Measurements from ENCODE around the gene KLF8. TPM values are rescaled to one million over a fixed set of nuclear protein-coding genes. Genes with fewer than 3 reads are reported as not detected.

KLF8 gene
- total and polyA plus RNA-seq, 2 donors from 2014 or later = 6.1 to 25.3 TPM

DNA sequence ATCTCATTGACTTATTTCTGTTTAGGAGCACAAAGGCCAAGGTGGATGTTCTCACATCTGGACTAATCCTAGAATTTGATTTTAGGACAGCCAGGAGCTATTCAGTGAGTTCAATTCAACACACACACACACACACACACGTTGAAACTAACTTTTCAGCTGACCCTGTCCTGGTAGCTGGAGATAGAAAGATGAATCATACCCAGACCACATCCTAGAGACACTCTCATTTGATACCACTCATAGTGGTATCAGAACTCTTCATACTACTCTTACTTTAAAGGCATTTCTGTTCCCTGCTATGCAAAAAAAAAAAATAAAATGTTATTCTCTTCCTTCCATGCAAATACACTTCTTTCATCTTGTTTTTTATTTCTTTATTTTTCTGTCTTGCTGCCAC is 36.7 kb downstream of the KLF8 start:
- DNase-seq = no peak
- intact Hi-C loops (cut with DNase I) = no loop called here
- TF ChIP-seq, protein P1, sequence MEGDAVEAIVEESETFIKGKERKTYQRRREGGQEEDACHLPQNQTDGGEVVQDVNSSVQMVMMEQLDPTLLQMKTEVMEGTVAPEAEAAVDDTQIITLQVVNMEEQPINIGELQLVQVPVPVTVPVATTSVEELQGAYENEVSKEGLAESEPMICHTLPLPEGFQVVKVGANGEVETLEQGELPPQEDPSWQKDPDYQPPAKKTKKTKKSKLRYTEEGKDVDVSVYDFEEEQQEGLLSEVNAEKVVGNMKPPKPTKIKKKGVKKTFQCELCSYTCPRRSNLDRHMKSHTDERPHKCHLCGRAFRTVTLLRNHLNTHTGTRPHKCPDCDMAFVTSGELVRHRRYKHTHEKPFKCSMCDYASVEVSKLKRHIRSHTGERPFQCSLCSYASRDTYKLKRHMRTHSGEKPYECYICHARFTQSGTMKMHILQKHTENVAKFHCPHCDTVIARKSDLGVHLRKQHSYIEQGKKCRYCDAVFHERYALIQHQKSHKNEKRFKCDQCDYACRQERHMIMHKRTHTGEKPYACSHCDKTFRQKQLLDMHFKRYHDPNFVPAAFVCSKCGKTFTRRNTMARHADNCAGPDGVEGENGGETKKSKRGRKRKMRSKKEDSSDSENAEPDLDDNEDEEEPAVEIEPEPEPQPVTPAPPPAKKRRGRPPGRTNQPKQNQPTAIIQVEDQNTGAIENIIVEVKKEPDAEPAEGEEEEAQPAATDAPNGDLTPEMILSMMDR (IDR thresholded peaks at IDR 0.05; ENCODE audit: borderline replicate concordance, extremely low read depth, insufficient read depth) = no peak
- no peak overlapping the region for H3K4me3 ChIP-seq (ENCODE audit: low read length in 3 of 3)
- no peak for FAIRE-seq
- H3K27me3 ChIP-seq (ENCODE audit: control insufficient read depth, insufficient read depth, low read length) = no peaks in the 10 kb centered on the region
- peaks cover 0 to 7% (median 5%) of the 10 kb centered on the region in 3 donors for H3K36me3 ChIP-seq (ENCODE audit: control insufficient read depth in 2 of 3, insufficient read depth in 3 of 3, low read length in 3 of 3)
- no peak overlapping the region for H3K9ac ChIP-seq (ENCODE audit: low read length in 3 of 3)
- no peak overlapping the region for H3K27ac ChIP-seq (ENCODE audit: low read depth in 2 of 2, low read length in 2 of 2)
- H3K4me1 ChIP-seq (ENCODE audit: control insufficient read depth in 2 of 3, insufficient read depth in 2 of 3, low read depth in 1 of 3, low read length in 3 of 3) = no peaks in the 10 kb centered on the region
- H3K9me3 ChIP-seq (ENCODE audit: control insufficient read depth in 2 of 3, insufficient read depth in 1 of 3, low read length in 3 of 3) = no peaks in the 10 kb centered on the region

DNA sequence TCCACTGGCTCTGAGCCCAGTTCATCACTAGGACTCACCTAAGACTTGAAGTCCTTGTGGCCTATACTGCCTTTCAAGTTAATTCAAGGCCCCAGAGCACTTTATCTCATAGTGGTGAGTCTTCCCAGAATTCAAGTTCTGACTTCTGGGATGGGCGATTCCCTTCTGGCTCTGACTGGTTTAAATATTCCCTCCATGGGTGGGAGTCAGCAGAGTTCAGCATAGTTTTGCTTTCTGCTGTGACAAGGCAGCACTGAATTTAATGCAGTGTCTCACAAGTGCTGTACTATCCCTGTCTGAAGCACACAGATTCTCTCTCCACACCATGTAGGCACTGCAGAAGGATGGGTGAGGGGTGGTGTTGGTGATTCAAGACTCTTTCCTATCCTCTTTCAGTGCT is 46.5 kb downstream of the KLF8 start:
- Histone ChIP-seq H3K9me3 (ENCODE audit: control insufficient read depth in 2 of 3, insufficient read depth in 1 of 3, low read length in 3 of 3) (no peaks in the 10 kb centered on the region), H3K27ac (ENCODE audit: low read depth in 2 of 2, low read length in 2 of 2) (no peak overlapping the region), H3K27me3 (ENCODE audit: control insufficient read depth, insufficient read depth, low read length) (peaks cover 2% of the 10 kb centered on the region), H3K9ac (ENCODE audit: low read length in 3 of 3) (no peak overlapping the region), H3K4me3 (ENCODE audit: low read length in 3 of 3) (no peak overlapping the region), H3K4me1 (ENCODE audit: control insufficient read depth in 2 of 3, insufficient read depth in 2 of 3, low read depth in 1 of 3, low read length in 3 of 3) (no peaks in the 10 kb centered on the region), H3K36me3 (ENCODE audit: control insufficient read depth in 2 of 3, insufficient read depth in 3 of 3, low read length in 3 of 3) (peaks cover 0 to 4% (median 0%) of the 10 kb centered on the region in 3 donors)
- TF ChIP-seq, protein P1 (IDR thresholded peaks at IDR 0.05; ENCODE audit: borderline replicate concordance, extremely low read depth, insufficient read depth) = no peak
- intact Hi-C loops (cut with DNase I) = no loop called here
- DNase-seq (no peak), FAIRE-seq (no peak)

DNA sequence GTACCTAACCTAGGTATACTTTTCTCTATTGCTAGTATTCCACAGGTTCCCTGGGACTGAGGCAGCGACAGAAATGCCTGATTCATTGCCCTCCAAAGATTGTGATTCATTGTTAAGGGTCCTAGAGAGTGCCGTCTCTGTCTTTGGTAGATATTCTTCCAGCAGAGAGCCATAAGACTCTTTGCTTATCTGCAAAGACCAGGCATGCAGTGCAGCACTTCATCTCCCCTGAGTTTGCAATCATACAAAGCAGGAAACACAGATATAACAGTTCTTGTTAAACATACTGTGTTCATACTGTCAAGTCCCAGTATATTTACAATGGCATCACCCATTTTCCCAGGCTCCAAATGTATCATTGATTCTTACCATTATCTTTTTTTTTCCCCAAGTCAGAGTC is 47.7 kb downstream of the KLF8 start:
- Histone ChIP-seq H3K27me3 (ENCODE audit: control insufficient read depth, insufficient read depth, low read length) (peaks cover 2% of the 10 kb centered on the region), H3K4me3 (ENCODE audit: low read length in 3 of 3) (no peak overlapping the region), H3K27ac (ENCODE audit: low read depth in 2 of 2, low read length in 2 of 2) (no peak overlapping the region), H3K9me3 (ENCODE audit: control insufficient read depth in 2 of 3, insufficient read depth in 1 of 3, low read length in 3 of 3) (no peaks in the 10 kb centered on the region), H3K4me1 (ENCODE audit: control insufficient read depth in 2 of 3, insufficient read depth in 2 of 3, low read depth in 1 of 3, low read length in 3 of 3) (no peaks in the 10 kb centered on the region), H3K9ac (ENCODE audit: low read length in 3 of 3) (no peak overlapping the region), H3K36me3 (ENCODE audit: control insufficient read depth in 2 of 3, insufficient read depth in 3 of 3, low read length in 3 of 3) (peaks cover 0 to 4% (median 0%) of the 10 kb centered on the region in 3 donors)
- FAIRE-seq = no peak
- intact Hi-C loops (cut with DNase I) = no loop called here
- DNase-seq = no peak
- TF ChIP-seq, protein P1 (IDR thresholded peaks at IDR 0.05; ENCODE audit: borderline replicate concordance, extremely low read depth, insufficient read depth) = no peak

DNA sequence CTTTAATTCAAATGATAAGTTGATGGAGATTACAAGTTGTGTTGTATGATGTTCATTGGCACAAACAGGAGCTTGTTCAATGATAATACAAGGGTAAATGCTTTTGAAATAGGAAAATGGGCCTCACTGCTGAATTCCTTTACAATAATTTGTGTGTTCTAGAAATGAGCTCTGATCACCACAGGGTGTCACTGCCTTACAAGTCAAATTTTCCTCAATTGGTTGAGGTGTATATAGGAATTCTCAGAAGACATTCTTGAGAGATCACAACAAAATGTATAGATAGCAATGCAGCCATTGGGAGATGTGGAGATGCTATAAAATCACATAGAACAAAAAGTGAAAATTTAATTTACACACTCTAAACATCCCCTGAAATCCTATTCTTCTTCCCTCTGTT is 49.6 kb downstream of the KLF8 start:
- H3K9ac ChIP-seq (ENCODE audit: low read length in 3 of 3) = no peak overlapping the region
- DNase-seq = peak in 2 of 5 donors; percentile 0 to 23
- H3K27ac ChIP-seq (ENCODE audit: low read depth in 2 of 2, low read length in 2 of 2) = no peak overlapping the region
- H3K9me3 ChIP-seq (ENCODE audit: control insufficient read depth in 2 of 3, insufficient read depth in 1 of 3, low read length in 3 of 3) = no peaks in the 10 kb centered on the region
- TF ChIP-seq, protein P1 (IDR thresholded peaks at IDR 0.05; ENCODE audit: borderline replicate concordance, extremely low read depth, insufficient read depth) = no peak
- no peaks in the 10 kb centered on the region for H3K4me1 ChIP-seq (ENCODE audit: control insufficient read depth in 2 of 3, insufficient read depth in 2 of 3, low read depth in 1 of 3, low read length in 3 of 3)
- FAIRE-seq = peak; percentile 82
- peaks cover 2% of the 10 kb centered on the region for H3K27me3 ChIP-seq (ENCODE audit: control insufficient read depth, insufficient read depth, low read length)
- peaks cover 0 to 4% (median 0%) of the 10 kb centered on the region in 3 donors for H3K36me3 ChIP-seq (ENCODE audit: control insufficient read depth in 2 of 3, insufficient read depth in 3 of 3, low read length in 3 of 3)
- no peak overlapping the region for H3K4me3 ChIP-seq (ENCODE audit: low read length in 3 of 3)
- intact Hi-C loops (cut with DNase I) = no loop called here

All from kidney (tissue), 14 donors.